HG02642 (cell line): Measurements from ENCODE around the gene DSCAM.

Source experiments
- ATAC-seq: cut with Tn5 transposase; IDR thresholded peaks from one replicate; pipeline ENCODE4 v1.9.1; 2021; ENCODE audit warnings: mild to moderate bottlenecking; ENCODE audit not compliant: unreplicated experiment, poor library complexity

DSCAM gene

DNA sequence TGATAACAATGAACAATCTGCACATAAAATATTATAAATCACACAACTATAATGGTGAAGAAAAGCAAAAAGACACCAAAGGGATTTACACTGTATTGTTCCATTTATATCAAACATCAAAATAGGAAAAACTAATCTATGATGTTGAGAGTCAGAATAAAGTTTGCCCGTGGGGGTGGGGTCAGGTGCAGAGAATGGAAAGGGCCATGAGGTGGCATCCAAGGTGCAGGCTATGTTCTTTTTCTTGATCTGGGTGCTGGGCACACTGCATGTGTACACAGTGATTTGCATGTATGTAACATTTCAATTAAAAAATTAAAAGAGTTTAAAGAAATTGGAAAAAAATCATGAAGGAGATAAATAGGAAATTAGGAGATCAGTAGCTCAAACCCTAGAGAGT, 127.3 kb downstream of the DSCAM start:
- ATAC-seq = no peak

DNA sequence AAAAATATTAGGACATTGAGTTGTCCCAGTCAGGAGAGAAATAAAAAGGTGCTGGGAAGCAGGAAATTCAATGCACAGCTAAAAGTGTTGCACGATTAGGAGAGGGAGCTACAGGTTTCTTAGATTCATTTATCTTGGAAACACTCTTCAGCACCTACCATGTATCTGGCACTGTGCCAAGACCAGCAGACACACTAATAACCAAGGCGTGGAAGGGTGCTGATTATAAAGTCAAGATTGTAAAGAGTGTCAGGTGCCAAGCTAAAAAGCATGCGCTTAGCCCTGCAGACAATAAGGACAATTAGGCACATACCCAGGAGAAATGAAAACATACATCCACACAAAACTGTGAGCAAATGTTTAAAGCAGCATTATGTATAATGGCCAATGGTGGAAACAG, 129.9 kb downstream of the DSCAM start:
- ATAC-seq = no peak

DNA sequence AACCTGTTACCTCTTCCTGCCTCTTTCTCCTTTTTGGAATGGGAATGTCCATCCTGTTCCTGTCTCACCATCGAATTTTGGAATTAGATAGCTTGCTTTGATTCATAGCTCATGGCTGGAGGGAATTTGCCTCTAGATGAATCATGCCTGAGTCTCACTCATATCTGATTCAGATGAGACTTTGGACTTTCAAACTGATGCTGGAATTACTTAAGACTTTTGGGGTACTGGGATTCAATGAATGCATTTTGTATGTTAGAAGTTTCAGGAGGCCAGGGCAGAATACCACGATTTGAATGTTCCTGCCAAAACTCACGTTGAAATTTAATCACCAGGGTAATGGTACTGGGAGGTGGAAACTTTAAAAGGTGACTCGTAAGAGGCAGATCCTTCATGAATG, 132.4 kb downstream of the DSCAM start:
- no peak for ATAC-seq

DNA sequence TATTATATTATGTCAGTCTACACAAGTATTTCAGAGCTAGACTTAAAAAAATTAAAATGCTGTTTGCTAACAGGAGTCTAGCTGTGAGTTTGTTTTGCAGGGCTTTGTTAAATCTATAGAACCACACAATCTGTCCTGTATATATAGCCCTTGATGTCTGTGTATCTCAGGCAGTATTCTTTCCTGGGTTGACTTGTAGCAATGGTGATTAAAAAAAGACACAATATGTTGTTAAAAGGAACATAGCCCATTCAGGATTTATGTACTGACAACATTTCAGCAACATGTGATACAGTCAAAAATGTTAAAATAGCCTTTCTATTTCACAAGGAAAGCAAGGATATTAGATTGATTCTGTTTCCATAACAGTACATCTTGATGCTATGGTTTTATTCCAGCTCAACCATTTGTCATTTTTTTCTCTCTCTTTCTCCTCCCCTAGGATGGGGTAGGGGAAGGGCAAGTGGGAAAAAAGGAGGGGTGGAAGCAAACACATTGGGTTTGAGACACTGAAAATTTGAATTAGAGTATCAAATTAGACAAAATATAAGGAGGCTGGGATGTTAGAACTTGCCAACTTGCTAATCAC, 139.2 kb downstream of the DSCAM start:
- ATAC-seq = no peak

DNA sequence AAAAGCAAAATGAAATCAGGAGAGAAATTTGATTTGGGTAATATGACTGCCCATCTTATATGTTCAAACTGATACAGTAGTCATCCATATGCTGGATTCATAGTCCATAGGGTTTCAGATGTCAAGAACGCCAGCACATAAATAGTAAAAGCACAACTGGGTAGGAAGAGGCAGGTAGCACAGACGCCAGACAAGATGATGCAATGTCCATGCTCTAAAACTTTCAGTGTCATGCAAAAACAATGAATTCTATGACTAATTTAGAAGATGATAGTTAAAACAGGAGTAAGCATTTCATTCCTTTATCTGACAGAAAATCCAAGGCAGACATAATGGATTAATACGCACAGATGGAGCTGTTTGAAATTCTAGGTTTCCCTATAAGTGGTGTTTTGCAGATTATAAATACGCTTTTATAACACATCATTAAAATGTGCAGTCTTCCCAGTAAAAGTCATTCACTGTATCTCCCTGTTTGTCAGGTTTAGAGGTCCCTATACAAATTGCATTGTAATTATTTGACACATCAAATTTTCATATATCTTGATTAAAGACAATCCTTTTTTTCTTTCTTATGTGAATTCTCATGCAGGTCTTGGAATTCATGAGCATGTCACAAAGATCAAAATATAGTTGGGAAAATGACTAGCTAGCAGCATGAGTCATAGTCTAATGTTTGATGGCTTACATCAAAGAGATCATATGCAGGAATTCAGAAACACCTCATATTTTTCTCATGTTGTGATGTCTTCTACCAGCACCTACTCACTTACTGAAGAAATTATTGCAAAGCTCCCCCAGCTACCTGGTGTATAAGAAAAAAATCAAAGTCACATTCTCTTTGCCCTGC, 139.9 kb downstream of the DSCAM start:
- ATAC-seq = no peak

DNA sequence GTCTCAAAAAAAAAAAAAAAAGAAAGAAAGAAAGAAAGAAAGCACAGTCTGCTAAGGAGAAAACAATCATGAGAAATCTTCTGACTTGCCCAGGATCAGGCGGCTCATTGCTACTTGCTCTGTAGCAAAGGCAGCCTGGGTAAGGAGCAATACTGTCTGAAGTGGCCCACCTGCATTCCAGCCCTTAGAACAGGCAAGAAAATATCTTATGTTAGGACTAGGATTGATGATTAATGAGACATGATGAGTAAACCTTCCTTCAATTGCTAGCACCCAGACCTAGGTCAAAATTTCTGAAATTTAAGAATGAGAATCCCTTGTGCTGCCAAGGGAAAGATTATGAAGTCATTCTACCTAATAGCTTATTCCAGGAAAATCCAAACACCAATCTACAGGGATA, 140.8 kb downstream of the DSCAM start:
- no peak for ATAC-seq

DNA sequence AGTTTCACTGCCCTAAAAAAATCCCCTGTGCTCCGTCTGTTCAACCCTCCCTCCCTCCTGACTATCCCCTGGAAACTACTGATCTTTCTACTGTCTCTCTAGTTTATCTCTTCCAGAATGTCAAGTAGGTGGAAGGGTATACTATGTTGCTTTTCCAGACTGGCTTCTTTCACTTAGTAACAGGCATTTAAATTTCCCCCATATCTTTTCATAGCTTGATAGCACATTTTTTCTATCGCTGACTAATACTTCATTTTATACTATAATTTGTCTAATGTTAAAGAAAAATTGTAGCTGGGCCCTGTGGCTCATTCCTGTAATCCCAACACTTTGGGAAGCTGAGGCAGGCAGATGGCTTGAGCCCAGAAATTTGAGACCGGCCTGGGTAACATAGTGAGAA, 142.8 kb downstream of the DSCAM start:
- ATAC-seq = no peak

DNA sequence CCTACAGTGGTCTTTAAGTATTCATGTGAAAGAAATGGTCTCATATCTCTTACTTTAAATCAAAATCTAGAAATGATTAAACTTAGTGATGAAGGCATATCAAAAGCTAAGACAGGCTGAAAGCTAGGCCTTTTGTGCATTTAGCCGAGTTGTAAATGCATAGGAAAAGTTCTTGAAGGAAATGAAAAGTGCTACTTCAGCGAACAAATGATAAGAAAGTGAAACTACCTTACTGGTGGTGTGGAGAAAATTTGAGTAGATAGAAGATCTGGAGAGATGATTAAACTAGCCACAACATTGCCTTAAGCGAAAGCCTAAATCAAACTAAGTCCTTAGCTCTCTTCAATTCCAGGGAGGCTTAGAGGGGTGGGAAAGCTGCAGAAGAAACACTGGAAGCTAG, 147.6 kb downstream of the DSCAM start:
- no peak for ATAC-seq

DNA sequence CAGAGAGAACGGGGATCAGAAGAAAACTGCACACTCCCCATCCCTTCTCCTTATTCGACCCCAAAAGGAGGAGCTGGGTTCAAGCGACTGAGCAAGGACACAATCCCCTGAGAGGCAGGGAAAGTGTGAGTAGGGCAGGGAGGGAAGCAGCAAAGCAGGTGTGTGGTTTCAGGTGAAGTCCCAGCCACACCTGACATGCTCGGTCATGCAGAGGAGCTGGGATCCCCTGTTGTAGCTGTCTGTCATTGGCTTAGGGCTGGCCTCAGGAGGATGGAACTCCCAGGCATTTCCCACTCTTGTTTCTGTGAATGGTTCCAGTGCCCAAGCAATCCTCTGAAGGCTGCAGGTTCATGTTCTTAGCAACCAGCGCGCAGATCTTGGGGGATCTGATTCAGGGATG, 150.7 kb downstream of the DSCAM start:
- ATAC-seq = no peak

DNA sequence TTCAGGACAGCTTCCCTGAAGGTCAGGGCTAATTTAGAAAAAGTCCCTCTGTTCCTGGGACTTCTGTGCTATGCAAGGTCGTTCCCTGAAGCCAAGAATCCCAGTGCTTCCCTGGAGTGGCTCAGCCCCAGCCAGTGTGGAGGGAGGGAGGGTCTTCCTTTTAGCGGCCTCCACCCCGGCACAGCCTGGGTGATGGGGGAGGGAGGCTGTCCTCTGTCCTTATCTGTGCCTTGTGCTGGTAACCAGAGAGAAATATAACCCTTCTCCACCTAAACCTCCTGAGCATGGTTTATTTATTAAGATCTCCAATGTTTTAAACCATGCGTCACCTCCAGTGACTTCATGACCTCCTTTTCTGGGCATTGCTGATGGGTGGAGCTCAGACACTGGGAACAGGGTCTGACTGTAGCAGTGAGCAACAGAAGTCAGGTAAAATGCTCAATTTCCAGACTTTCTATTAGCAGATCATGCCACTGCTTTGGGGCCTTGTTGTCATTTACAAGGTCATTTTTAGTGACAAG, 157.1 kb downstream of the DSCAM start:
- ATAC-seq = no peak

DNA sequence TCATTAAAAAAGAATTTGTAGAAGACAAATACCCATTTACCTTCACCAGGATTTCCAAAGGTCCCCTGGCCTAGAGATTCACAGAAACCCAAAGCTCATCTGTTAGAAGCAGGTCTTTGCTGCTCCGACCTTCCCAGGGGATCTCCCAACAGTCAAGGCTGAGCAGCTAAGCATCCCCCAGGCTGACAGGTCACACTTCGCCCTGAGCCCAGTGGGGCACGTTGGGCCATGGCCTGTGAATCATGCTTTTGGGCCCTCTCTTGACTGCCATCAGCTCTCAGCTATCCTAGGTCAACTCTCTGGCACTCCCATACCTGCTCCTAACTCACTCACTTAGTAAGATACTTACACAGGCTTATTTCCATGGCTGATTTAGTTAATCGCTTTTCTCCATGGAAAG, 157.7 kb downstream of the DSCAM start:
- no peak for ATAC-seq

DNA sequence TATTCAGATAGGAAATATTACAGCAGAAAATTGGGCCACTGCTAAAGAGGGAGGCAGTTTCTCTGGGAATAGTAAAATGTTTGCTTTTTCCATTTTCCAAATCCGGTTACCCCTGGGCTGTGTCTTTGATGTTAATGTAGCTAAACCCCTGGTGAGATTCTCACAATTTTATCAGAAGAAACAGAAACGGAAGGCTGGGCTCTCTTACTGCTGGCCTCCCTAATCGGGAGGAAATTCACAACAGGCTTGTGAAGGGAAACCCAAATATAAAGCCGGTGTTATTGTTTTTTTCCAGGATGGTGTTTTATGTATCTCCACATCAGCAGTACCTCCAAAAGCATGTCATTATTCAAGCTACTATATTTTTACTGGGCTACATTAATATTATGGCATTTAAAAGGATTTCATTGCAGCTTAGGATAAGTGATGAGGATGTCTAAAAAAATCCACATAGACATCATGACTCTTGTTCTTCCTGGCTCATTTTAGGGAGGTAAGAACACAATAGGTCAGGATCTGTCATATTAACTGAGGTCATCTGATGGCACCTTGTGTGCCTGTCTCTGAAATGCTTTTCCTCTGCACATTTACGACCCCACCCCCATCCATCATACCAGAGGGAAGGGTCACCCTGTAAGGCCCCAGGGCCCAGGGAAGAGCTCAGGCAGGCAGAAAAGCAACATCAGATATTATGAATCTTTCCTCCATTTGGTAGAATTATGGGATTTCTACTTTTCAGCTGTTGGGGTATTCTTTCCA, 158.7 kb downstream of the DSCAM start:
- ATAC-seq = no peak

DNA sequence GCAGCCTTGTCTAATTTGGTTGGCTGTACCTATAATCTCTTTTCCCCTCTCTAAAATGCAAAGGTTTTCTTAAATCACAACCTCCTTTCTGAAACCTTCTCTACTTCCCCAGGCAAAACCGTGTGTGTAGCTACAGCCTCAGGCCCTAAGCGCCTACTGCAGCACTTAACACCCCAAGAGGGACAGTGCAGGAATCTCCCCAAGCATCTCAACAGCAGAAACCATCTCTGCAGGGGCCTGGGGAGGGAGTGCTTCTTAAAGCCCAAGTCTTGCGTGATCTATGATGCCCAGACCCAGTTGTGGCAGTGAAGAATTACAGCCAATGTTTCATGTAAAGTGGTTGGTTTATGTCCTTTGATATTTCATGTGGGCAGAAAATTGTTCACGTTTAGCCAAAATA, 159.3 kb downstream of the DSCAM start:
- ATAC-seq = no peak

DNA sequence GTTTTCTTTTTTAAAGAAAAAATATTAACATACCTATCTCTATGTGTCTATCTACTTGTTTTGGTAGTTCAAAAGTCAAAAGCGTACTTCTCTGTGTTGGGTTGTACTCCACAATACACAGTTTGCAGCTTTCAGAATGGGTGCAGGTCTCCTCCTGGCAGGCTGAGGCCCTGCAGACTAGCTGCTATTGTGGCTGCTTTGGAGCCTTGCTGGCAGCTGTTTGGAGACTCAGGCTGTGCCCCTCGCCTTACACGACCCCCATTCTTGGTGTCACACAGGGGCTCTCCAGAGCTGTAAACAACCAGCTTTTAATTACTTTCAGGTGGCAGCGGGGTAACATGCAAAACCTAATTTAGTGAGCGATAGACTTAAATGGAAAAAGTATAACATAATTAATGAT, 160.4 kb downstream of the DSCAM start:
- ATAC-seq = no peak

DNA sequence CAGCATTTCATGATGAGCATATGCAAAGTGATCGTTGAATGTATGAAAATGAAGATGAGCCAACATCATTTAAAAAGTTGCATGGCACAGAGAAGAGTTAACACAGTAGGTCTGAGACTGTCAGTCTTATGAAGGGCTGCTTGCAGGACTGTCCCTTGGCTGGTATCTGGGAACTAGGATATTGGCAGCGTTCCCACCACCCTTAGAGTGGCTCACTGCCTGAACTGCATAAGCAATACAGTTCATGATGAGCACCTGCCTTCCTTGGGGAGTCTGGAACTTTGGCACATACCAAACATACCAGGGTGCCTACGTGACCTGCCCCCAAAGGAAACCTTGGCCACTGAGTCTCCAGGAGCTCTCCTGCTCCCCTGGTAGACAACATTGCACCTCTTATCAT, 161.8 kb downstream of the DSCAM start:
- ATAC-seq = no peak

DNA sequence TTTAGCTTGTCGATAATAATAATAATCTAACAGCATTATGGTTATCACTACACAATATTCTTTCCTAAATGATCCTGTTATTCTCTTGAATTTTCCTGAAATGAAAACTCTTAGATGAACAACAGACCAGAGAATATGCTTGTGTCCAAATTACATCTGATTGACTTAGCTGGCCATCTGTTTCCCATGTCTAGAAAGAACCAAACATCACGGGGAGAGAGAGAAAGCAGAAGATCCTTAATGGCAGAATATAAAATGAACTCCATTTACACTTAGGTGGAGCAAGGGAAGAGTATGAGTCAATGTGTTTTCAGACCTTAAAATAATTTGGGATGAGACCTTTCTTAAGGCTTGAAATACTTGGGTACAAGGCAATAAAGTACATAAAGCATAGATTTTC, 162.2 kb downstream of the DSCAM start:
- no peak for ATAC-seq

DNA sequence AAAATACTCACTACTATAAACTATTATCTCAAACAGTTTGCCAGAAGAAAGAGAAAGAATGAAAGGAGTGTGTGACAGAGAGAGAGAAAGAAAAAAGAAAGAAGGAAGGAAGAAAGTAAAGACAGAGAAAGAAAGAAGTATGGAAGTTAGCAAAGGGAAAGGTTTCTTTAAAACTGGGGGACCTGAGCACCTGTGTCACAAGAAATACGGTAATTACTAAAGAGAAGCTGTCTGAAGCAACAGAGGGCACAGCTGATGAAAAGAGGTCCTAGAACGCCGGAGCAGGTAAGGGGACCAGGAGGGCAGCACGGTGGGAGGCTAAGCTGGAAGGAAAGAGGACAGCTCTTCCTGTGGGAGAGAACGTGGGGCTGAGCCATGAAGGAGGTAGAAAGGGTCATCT, 163.6 kb downstream of the DSCAM start:
- ATAC-seq = no peak

DNA sequence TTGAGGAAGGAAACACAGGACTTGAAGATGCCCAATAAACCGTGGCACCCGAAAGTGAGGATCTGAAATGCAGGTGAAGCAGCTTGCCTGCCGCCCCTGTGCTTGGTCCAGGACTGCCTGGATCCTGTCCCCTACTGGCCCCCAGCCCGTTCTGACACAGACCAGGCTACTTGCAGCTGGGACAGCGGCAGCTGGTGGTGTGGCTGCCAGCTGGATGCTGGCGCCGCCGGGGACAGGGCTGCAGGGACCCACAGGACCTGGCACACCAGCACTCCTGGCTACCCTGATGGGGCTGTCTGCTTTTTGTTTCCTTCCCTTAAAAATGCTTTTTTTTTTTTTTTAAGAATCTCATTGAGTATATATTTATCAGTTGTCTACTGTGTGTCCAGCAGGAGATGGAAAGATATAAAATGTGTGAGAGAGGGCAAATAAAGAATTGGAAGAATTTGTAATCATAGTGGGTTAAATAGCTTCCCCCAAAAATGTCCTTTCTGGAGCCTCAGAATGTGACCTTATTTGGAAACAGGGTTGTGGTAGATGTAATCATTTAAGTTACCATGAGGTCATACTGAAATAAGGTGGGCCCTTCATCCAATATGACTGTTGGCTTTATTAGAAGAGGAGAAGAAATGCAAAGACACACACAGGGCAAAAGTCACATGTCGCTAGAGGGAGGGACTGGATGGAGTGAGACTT, 165.6 kb downstream of the DSCAM start:
- ATAC-seq = no peak

DNA sequence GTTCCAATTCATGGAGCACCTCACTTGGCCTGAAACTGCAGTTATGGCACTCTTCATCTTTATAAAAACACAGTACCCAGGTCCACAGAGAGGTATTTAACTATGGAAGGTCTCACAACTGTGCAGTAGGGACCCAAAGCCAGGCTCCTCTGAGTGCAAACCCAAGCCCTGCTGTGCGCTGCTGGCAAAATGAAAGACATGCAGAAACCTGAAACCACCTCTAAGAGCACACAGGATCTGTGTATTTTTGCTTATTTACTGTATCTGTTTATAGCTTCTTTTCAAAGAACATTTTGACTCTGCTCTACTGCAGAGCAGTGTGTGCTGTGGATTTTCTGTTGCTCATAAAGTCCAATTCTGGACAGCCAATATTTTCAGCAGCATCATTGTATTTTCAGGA, 166.6 kb downstream of the DSCAM start:
- ATAC-seq = no peak

DNA sequence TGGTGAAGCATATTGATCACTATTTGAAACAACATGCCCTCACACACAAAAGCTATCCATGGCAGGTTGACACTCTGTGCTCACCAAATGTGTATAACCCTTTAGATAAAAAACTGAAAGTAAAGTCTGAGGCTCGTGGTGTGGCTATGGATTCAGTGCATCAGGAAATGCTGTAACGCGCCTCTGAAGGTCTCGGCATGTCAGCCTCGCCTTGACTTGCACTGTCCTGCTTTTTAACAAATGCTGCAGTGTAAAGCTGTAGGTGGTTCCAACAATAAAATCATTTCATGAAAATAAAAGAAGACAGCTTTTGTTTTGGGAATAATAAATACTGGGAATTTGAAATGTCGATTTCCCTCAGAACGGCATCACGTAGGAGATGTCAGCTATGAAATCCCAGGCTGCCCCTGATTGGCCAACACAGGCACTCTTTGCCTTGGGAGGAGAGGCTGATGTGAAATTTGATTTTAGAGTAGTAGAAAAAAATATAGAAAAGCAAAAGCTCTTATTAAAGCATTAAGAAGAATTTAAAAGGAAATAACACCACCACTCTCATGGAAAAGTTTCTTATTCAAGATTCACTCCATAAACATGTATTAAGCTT, 168.2 kb downstream of the DSCAM start:
- no peak for ATAC-seq
